GM18498 (cell line): ENCODE results near the gene BRD4.

Experiments used
- ATAC-seq: cut with Tn5 transposase; IDR thresholded peaks from one replicate; pipeline ENCODE4 v1.9.1; 2021; ENCODE audit warnings: mild to moderate bottlenecking, moderate library complexity; ENCODE audit not compliant: unreplicated experiment

BRD4 gene

DNA sequence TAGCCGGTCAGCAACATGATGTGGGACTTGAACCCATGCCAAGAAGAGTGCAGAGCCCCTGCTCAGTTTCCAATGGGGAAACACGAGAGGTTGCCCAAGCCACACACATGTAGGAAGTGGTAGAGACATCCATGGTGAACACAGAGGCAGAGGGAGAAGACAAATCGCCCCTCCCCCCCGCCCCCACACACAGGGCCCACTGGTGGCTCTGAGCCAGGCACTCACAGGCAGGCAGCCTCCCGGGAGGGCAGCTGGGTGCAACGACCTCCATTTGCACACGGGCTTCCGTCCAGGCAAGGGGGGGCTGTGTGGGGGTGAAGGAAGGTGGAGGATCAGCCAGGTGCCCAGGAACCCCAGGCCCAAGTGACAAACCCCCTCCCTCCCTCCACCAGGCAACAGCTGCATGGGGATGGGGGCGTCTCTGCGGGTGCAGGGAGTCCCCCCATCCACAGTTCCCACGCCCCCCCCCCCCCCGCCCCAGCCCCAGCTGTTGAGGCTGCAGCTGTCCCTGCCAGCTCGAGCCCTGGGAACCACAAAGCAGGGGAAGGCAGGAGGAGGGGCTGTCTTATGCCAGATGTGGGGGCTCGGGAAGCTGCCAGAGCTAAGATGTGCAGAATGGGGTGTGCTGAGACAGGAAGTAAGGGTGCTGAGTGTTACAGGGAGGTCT, 134.9 kb downstream of the BRD4 start:
- ATAC-seq = no peak

DNA sequence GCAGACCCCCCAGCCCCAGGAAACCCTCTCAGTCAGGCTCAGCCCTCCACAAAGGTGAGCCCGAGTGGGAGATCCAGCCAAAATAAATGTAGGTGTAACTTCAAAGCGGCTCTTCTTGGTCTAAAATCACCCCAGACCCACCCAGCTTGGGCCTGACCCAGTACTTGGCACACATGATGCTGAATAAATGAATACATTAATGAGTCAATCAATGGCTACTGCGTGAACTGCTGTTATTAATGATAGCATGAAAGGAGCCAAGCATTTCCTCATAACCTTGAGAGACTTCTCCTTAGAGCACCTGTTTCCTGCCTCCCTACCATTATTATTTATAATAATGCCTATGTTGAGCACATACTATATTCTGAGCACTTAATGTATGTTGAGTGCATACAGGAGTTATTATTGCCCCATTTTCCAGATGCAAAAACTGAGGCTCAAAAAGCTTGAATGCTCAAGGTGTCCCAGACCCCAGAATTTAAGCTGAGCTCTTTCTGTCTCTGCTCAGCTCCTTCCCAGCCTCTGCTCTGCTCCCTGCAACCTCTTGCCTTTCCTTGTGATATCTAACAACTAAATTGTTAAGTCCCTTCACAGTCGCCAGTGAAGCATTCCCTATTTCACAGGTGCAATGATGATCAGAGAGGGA, 135.9 kb downstream of the BRD4 start:
- no peak for ATAC-seq

DNA sequence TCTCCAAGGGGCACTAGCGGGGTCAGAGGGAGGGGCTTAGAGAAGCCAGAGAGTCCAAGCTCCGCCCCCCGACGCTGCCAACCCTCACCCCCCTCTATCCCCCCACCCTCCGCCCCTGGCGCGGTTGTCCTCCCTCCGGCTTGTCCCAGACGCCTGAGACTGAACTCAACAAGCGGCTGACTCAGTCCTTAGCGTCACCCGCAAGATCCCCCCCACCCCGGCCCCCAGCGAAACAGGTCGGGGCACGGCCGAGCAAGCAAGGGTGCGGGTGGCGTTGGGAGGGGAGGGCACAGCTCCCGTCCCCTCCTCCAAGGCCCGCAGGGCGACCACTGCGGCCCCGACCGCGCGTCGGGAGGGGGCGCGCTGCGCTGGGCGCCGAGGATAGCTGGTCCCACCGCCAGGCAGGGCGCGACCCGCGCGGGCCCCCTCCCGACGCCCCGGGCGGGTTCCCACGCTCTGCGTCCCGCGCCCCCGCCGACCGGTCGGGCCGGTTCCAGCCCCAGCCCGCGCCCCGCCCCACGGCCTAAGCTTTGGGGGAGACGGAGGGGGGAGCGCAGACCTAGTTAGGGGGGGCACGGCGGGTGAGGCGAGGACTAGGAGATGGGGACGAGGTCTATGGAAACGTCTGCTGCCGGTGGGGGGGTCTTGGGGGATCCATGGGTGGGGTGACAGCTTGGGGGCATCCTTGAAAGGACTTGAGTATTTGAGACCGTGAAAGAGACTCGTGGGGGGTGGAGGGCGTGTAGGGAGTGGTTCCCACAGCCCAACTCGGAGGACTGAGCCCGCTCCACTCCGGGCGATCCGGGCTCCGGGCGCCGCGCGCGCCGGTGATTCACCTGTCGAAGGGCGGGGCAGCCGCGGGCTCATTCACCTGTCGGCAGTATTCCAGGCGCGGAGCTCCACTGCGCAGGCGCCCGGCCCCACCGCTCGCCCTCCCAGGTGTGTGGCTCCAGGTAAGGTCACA, 136.7 kb downstream of the BRD4 start:
- no peak for ATAC-seq

DNA sequence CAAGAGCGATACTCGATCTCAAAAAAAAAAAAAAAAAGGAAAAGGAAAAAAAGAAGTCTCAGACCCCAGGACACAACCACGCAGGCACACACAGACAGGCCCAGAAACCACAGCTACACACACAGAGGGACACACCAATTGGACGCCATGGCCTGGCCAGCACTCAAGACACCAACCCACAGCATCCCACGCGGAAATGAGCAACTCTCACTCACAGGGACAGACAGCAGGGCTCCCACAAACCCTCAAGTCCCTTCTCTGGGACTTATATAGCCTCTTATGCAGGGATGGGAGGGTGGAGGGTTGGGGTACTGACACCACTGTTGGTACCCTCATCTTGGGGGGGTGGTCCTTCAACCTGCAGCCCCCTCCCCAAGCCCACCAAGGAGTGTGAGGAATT, 137.4 kb downstream of the BRD4 start:
- no peak for ATAC-seq

DNA sequence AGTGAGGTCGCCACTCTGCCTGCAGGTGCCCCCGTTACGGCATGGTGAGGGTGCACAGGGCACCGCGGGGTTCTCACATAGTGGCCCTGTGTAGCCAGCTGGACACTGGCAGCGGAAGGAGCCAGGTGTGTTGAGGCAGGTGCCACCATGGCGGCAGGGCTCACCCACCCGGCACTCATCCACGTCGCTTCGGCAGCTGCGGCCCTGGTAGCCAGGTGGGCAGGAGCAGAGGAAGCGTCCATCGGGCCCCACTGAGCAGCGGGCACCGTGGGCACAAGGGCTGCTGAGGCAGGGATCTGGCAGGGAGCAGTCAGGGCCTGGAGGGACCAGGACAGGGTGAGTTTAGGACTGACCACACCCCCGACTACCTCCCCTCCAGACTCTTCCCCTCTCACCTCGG, 140.4 kb downstream of the BRD4 start:
- no peak for ATAC-seq

DNA sequence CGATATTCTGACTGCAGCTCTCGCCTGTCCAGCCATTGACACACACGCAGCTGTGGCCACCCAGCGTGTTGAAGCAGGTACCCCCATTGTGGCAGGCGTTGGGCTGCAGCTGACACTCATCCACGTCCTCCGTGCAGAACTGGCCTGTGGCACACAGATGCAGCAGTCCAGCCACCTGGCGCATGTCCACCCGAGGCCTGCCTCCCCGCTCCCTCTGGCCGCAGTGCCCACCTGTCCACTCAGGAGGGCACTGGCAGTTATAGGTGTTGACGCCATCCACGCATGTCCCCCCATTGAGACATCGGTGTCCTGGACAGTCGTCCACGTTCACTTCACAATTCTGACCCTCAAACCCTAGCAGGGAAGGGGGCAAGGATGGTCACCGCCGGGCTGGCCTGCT, 140.8 kb downstream of the BRD4 start:
- ATAC-seq = no peak

DNA sequence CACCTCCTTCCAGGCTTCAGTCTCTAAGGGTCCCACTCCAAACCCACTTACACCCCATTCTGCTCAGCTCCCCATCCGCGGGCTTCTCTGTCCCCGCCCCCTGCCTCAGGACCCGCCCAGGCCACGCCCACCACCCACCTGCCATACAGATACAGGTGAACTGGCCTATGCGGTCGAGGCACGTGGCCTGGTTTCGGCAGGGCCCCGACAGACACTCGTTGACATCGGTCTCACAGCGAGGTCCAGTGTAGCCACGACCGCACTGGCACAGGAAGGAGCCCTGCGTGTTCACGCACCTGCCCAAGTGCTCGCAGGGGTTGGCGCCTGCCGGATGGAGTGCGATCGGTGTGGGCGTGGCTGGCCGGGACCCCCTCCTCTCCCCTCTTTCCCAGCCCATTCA, 143.5 kb downstream of the BRD4 start:
- ATAC-seq = no peak

DNA sequence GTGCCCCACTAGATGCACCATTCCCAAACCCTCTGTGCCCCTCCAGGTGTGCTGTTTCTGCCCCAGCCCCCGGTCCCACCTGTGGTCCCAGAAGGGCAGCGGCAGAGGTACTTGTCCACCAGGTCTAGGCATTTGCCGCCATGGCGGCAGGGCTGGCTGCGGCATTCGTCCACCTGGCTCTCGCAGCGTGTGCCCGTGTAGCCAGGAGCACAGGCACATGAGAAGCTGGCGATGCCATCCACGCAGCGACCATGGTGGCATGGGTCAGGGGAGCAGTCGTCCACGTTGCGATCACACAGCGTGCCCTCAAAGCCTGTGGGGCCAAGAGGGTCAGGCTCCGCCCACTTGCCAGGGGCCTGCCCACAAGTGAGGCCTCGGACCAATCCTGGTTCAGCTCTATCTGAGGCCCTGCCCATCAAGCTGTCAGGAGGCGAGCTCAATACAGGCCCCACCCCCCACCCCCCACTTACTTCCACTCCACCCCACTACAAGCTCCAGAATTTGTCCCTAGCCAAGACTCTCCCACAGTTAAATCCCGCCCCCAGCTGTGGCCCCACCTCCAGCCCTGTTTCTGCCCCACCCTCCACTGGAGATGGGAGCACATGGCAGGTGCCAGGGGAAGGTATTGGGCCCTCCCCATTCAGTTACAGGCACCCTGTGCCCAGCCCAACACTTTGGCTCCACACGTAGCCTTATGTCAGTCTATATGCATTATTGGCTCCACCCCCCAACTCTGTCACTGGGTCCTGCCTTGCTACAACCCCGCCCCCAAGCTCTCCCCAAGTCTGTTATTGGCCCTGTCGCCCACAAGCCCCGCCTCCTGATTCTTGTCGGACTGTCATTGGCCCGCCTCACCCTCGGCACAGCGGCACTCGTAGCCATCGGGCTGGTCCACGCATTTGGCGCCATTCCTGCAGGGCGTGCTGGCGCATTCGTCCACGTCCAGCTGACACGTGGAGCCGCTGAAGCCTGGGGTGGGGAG, 145.0 kb downstream of the BRD4 start:
- ATAC-seq = no peak
